A549 treated with AZD2906 at 1 μM for 4 hours (cell line): ENCODE results near the gene AMIGO3. TPM values are rescaled to one million over a fixed set of nuclear protein-coding genes. Genes with fewer than 3 reads are reported as not detected.

Experiments used
- total RNA-seq: library from RNA; stranded (reverse); fragments of 200-300 nt; extraction: Qiagen RNA extraction; gene quantifications from 5 replicates; pipeline ENCODE4 v1.2.3, GENCODE V29; 2022

The AMIGO3 gene, protein sequence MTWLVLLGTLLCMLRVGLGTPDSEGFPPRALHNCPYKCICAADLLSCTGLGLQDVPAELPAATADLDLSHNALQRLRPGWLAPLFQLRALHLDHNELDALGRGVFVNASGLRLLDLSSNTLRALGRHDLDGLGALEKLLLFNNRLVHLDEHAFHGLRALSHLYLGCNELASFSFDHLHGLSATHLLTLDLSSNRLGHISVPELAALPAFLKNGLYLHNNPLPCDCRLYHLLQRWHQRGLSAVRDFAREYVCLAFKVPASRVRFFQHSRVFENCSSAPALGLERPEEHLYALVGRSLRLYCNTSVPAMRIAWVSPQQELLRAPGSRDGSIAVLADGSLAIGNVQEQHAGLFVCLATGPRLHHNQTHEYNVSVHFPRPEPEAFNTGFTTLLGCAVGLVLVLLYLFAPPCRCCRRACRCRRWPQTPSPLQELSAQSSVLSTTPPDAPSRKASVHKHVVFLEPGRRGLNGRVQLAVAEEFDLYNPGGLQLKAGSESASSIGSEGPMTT
- 0.58 to 1.8 TPM (median 0.82 TPM) in 5 replicates for total RNA-seq

GRCh38 chr3:49719214-49719884 is at the start of gene AMIGO3:
AMIGO3 (minus strand) TSS chr3:49719684; CDS start chr3:49719465, 219 bp downstream.

GRCh38 chr3:49723628-49724551 is 4.4 kb upstream of the AMIGO3 start, which contains the start of gene GMPPB:
GMPPB (minus strand) TSS chr3:49723951; CDS start chr3:49723726, 225 bp downstream.

DNA sequence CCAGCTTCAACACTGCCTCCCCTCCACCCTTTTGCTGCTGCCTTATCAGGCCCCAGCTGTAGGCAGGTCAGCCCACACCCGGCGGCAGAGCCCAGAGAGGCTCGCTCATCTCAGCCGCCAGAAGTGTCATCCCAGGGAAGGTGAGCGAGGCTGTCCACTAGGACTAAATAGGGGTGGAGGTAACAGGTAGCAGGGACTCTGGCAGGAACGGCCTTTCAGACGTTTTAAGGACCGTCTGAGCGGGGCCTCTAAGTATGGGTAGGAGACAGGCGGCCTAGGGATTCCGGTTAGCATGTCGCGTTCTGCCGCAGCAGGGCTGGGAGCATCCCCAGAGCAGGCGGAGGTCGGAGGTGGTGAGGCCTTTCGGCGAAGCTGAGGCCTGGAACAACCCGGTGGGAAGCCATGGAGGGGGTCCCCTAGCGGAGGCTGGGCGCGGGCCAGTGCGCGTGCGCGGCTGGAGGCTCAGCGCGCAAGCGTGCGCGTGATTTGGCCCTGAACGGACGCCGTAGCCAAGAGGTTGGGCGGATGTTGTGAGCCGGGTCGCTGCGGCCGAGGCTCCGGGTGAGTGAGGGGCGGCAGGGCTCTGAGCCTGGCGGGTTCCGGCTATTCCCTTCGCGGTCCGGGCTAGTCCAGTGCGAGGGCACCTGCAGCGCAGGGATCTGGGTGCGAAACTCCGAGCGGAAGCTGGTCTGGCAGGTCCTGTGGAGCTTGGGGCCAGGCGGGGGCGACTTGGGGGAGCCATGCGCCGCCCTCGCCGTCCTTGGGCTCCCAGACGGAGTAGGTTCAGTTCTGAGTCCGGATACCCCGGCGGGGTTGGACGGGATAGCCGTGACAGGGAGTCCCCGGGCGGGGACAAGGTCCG is 30.2 kb downstream of the AMIGO3 start, which contains the start of the genes MST1 and RNF123:
MST1 (minus strand) TSS at position 429 of the 862 bp plus-strand sequence. CDS start 783 bp downstream, outside the sequence.
RNF123 (plus strand) TSS at position 512 of the 862 bp plus-strand sequence. CDS start 1,609 bp downstream, outside the sequence.

DNA sequence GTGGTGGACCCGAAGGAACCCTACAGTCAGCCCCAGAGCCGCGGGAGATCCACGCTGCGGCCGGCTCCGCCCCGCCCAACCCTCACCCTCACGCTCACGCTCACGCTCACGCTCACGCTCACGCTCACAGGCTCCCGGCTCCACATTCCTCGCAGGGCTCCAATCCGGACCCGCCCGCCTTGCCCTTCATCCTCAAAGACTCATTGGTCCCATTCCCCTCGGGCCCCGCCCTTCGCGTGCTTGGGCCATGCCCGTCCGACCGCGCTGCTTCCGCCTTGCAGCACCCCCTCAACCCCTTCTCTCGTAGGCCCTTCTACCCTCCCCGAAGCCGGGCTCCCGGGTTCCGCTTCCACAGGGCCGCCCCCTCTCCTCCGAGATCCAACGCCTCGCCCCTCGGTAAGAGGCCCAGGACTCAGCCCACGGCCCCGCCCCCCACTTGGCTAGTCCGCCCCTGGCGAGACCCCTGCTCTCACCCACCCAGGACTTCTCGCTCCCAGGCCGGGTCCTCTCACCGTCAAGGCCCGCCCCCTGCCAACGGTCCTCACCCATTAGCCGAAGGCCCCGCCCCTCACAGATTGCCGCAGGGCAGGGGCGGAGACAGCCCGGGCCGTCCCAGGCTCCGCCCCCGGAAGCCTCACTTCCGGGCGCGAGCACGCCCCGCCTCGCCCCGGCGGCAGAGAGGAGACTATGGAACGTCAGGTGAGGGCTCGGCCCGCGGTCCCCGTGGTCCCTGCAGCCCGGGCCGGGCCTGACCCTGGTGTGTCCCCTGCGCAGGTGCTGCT is 45.6 kb downstream of the AMIGO3 start, which contains the start of gene APEH:
APEH (plus strand) TSS at position 637 of the 782 bp plus-strand sequence; CDS start at position 688, 51 bp downstream.

Other genes with a start within 250 kb of the AMIGO3 start
- 47.2 to 61.1 TPM (median 56.0 TPM) in 5 replicates for gene DAG1, start 249.4 kb downstream of the AMIGO3 start, total RNA-seq
- gene BSN, start 165.2 kb downstream of the AMIGO3 start, total RNA-seq, result 0.12 to 0.19 TPM (median 0.16 TPM) in 5 replicates
- gene APEH, start 45.3 kb downstream of the AMIGO3 start, total RNA-seq, result 60.7 to 66.5 TPM (median 63.9 TPM) in 5 replicates
- 0.81 to 2.3 TPM (median 1.6 TPM) in 5 replicates for gene MST1, start 30.2 kb downstream of the AMIGO3 start, total RNA-seq
- 9.4 to 15.5 TPM (median 13.9 TPM) in 5 replicates for gene RNF123, start 30.1 kb downstream of the AMIGO3 start, total RNA-seq
- gene GMPPB, start 4.3 kb upstream of the AMIGO3 start, total RNA-seq, result 14.2 to 20.7 TPM (median 18.2 TPM) in 5 replicates
- gene IP6K1, start 66.9 kb upstream of the AMIGO3 start, total RNA-seq, result 20.5 to 23.7 TPM (median 21.2 TPM) in 5 replicates
- 0.12 to 0.42 TPM (median 0.28 TPM) in 5 replicates for gene CDHR4, start 80.2 kb upstream of the AMIGO3 start, total RNA-seq
- gene INKA1, start 83.6 kb upstream of the AMIGO3 start, total RNA-seq, result 1.9 to 2.8 TPM (median 2.3 TPM) in 5 replicates
- gene UBA7, start 94.3 kb upstream of the AMIGO3 start, total RNA-seq, result 0.18 to 0.66 TPM (median 0.25 TPM) in 5 replicates
- gene TRAIP, start 136.9 kb upstream of the AMIGO3 start, total RNA-seq, result 10.6 to 12.9 TPM (median 12.8 TPM) in 5 replicates
- gene CAMKV, start 150.2 kb upstream of the AMIGO3 start, total RNA-seq, result 0.17 to 0.30 TPM (median 0.23 TPM) in 5 replicates
- 4.5 to 6.4 TPM (median 6.1 TPM) in 5 replicates for gene MST1R, start 184.2 kb upstream of the AMIGO3 start, total RNA-seq
- gene MON1A, start 210.1 kb upstream of the AMIGO3 start, total RNA-seq, result 5.6 to 9.0 TPM (median 8.0 TPM) in 5 replicates
- 22.2 to 25.2 TPM (median 23.7 TPM) in 5 replicates for gene RBM6, start 220.5 kb upstream of the AMIGO3 start, total RNA-seq